Measurements from ENCODE around the gene DNAJC5.

GRCh38 chr20:63953764-63954429, 59.0 kb downstream of the DNAJC5 start:
- TF ChIP-seq, protein P1, sequence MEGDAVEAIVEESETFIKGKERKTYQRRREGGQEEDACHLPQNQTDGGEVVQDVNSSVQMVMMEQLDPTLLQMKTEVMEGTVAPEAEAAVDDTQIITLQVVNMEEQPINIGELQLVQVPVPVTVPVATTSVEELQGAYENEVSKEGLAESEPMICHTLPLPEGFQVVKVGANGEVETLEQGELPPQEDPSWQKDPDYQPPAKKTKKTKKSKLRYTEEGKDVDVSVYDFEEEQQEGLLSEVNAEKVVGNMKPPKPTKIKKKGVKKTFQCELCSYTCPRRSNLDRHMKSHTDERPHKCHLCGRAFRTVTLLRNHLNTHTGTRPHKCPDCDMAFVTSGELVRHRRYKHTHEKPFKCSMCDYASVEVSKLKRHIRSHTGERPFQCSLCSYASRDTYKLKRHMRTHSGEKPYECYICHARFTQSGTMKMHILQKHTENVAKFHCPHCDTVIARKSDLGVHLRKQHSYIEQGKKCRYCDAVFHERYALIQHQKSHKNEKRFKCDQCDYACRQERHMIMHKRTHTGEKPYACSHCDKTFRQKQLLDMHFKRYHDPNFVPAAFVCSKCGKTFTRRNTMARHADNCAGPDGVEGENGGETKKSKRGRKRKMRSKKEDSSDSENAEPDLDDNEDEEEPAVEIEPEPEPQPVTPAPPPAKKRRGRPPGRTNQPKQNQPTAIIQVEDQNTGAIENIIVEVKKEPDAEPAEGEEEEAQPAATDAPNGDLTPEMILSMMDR (conservative IDR thresholded peaks at IDR 0.05; ENCODE audit: low read length) = no peak
- no peak for TF ChIP-seq EZH2phosphoT487 (IDR thresholded peaks at IDR 0.05; ENCODE audit: borderline replicate concordance, low read depth, low read length)

Data from OCI-LY7 (cell line).